Brain microvascular endothelial cell (primary cell): Measurements from ENCODE around the gene FBXL20.
"Not testable (repeated sequence)": the region's sequence is repeated elsewhere in the genome, so short reads cannot be mapped to it uniquely, and the experiment has no call there.

Experiments
- DNase-seq: peaks from one replicate; pipeline ENCODE4 v3.0.0-alpha.2; 2020
- H3K27ac ChIP-seq: fragments of 250-450 bp; sonication (Bioruptor Pico); 2 replicates; pipeline ENCODE4 v1.5.1; 2020; ENCODE audit warnings: mild to moderate bottlenecking, moderate library complexity
- H3K27me3 ChIP-seq: fragments of 250-450 bp; sonication (Bioruptor Pico); replicated peaks from 2 replicates; pipeline ENCODE4 v1.5.1; 2020; ENCODE audit warnings: mild to moderate bottlenecking
- H3K36me3 ChIP-seq: fragments of 250-450 bp; sonication (Bioruptor Pico); replicated peaks from 2 replicates; pipeline ENCODE4 v1.5.1; 2020; ENCODE audit warnings: mild to moderate bottlenecking
- H3K4me3 ChIP-seq: 2 replicates; pipeline ENCODE4 v1.5.1; 2011; ENCODE audit warnings: low read depth, mild to moderate bottlenecking, control low read depth, low read length, moderate library complexity
- CTCF ChIP-seq: IDR thresholded peaks from 2 replicates; pipeline ENCODE4 v1.5.1; 2011; ENCODE audit warnings: low read depth, mild to moderate bottlenecking, moderate library complexity, low read length, control low read depth, inconsistent platforms; ENCODE audit errors: missing control alignments
- in situ Hi-C: cut with HindIII; loops from 2 replicates; pipeline ENCODE4 v1.10.0; 2017; ENCODE audit warnings: low sequenced_read_pairs, low pct_ligation_motif_present

FBXL20 gene

GRCh38 chr17:39305978-39306377, 95.4 kb downstream of the FBXL20 start:
- H3K27ac ChIP-seq, result no peak overlapping the region
- no peaks in the 10 kb centered on the region for H3K27me3 ChIP-seq
- in situ Hi-C loops, result no loop called here
- no peak for TF ChIP-seq CTCF
- no peak overlapping the region for H3K4me3 ChIP-seq
- H3K36me3 ChIP-seq, result no peaks in the 10 kb centered on the region
- DNase-seq, result no peak

- H3K36me3 ChIP-seq, result no peaks in the 10 kb centered on the region
- no peak overlapping the region for H3K4me3 ChIP-seq
- no peak for DNase-seq
- no peaks in the 10 kb centered on the region for H3K27me3 ChIP-seq
- no peak overlapping the region for H3K27ac ChIP-seq
- in situ Hi-C loops, result no loop called here
- TF ChIP-seq CTCF, result no peak
These were observed 97.2 kb downstream of the FBXL20 start for GRCh38 chr17:39304188-39304587.

GRCh38 chr17:39294060-39294459, 107.4 kb downstream of the FBXL20 start:
- Histone ChIP-seq H3K36me3 (peaks cover 8% of the 10 kb centered on the region), H3K27ac (no peak overlapping the region), H3K27me3 (no peaks in the 10 kb centered on the region), H3K4me3 (no peak overlapping the region)
- TF ChIP-seq CTCF, result no peak
- in situ Hi-C loops, result no loop called here
- no peak for DNase-seq

- in situ Hi-C loops, H3K36me3 ChIP-seq, DNase-seq, H3K4me3 ChIP-seq, H3K27ac ChIP-seq, H3K27me3 ChIP-seq: not testable (repeated sequence)
These were observed 108.9 kb downstream of the FBXL20 start for GRCh38 chr17:39292546-39292945.

- in situ Hi-C loops, H3K36me3 ChIP-seq, H3K27ac ChIP-seq, H3K4me3 ChIP-seq, DNase-seq, H3K27me3 ChIP-seq: not testable (repeated sequence)
These were observed 114.9 kb downstream of the FBXL20 start for GRCh38 chr17:39286513-39286912.

- no peak overlapping the region for H3K4me3 ChIP-seq
- in situ Hi-C loops, result no loop called here
- no peaks in the 10 kb centered on the region for H3K36me3 ChIP-seq
- H3K27ac ChIP-seq, result no peak overlapping the region
- no peak for TF ChIP-seq CTCF
- DNase-seq, result no peak
- H3K27me3 ChIP-seq, result no peaks in the 10 kb centered on the region
These were observed 116.7 kb downstream of the FBXL20 start for GRCh38 chr17:39284685-39285084.

GRCh38 chr17:39283896-39284295, 117.5 kb downstream of the FBXL20 start:
- Histone ChIP-seq H3K27me3 (no peaks in the 10 kb centered on the region), H3K4me3 (no peak overlapping the region), H3K36me3 (no peaks in the 10 kb centered on the region), H3K27ac (no peak overlapping the region)
- no peak for TF ChIP-seq CTCF
- in situ Hi-C loops, result no loop called here
- no peak for DNase-seq
